K562 (cell line): Measurements from ENCODE around the gene CST3. TPM values are rescaled to one million over a fixed set of nuclear protein-coding genes. Genes with fewer than 3 reads are reported as not detected.

Source experiments
- ATAC-seq: fragments of 200-7000 bp; cut with Tn5 transposase; 3 replicates; pipeline ENCODE4 v1.9.1; 2020; ENCODE audit warnings: moderate library complexity
- BruUV-seq: library from RNA; stranded (reverse); fragments of 400-500 nt; replicated peaks from 2 replicates; lab custom pipeline; 2021; lab: Mats Ljungman, UMichigan
- CTCF ChIA-PET: fragments of 300-600 bp; formaldehyde crosslinking; extraction: SDS; loops from one replicate; lab custom pipeline; 2021; ENCODE audit warnings: low intra/inter-chr PET ratio; lab: Yijun Ruan, JAX
- POLR2A ChIA-PET: fragments of 300-600, 350-650 bp; sonication (Branson Sonifier 250); formaldehyde crosslinking; extraction: SDS; loops from one replicate; lab custom pipeline; 2021; ENCODE audit warnings: antibody characterized with exemption, inconsistent platforms; lab: Yijun Ruan, JAX
- DNase-seq, 4 experiments: peaks; one replicate each; pipeline versions ENCODE4 v3.0.0 to v3.0.0-alpha.2; 2011 to 2018; ENCODE audit warnings: low spot score in 3 of 4, mixed read lengths in 3 of 4; ENCODE audit errors: extremely low read depth in 1 of 4
- FAIRE-seq: peaks from 2 replicates; lab custom pipeline; 2011; peaks lifted over from hg19 to GRCh38; lab: Jason Lieb, UNC
- H2AFZ ChIP-seq: 2 replicates; pipeline ENCODE4 v1.6.0; 2011; ENCODE audit warnings: low read depth, low read length, control low read depth, inconsistent platforms
- H3K27ac ChIP-seq: fragments of 200-600 bp; 3 replicates; pipeline ENCODE4 v1.8.0; 2011; ENCODE audit warnings: low read depth, mild to moderate bottlenecking, control low read depth, inconsistent platforms, low read length, moderate library complexity, mixed read lengths; ENCODE audit errors: extremely low read depth
- H3K27me3 ChIP-seq, 2 experiments: fragments of 300-600 bp in 1 of 2; 2 replicates in 1 of 2; 3 replicates in 1 of 2; pipeline versions ENCODE4 v1.6.0 to v1.8.0; 2011; ENCODE audit warnings: inconsistent platforms in 2 of 2, low read length in 2 of 2, mild to moderate bottlenecking in 1 of 2, mixed read lengths in 1 of 2, moderate library complexity in 1 of 2; ENCODE audit not compliant: control insufficient read depth in 2 of 2, insufficient read depth in 2 of 2
- H3K36me3 ChIP-seq: fragments of 300-600 bp; 3 replicates; pipeline ENCODE4 v1.8.0; 2011; ENCODE audit warnings: mild to moderate bottlenecking, low read length, inconsistent platforms; ENCODE audit not compliant: control insufficient read depth, insufficient read depth
- H3K4me1 ChIP-seq, 2 experiments: fragments of 200-600 bp in 1 of 2; replicated peaks in 1 of 2; 2 replicates in 1 of 2; 3 replicates in 1 of 2; pipeline versions ENCODE4 v1.5.1 to v1.8.0; 2011; ENCODE audit warnings: inconsistent platforms in 2 of 2, low read length in 2 of 2, mild to moderate bottlenecking in 1 of 2, mixed read lengths in 1 of 2, moderate library complexity in 1 of 2; ENCODE audit not compliant: control insufficient read depth in 2 of 2, insufficient read depth in 2 of 2
- H3K4me2 ChIP-seq: 2 replicates; pipeline ENCODE4 v1.6.1; 2011; ENCODE audit warnings: low read length, control low read depth, inconsistent platforms, mixed read lengths; ENCODE audit not compliant: insufficient read depth
- H3K4me3 ChIP-seq: fragments of 200-600 bp; sonication (generic), shearing (Covaris generic); 2 replicates; pipeline ENCODE4 v1.5.1; 2016; ENCODE audit warnings: control low read depth, inconsistent platforms
- H3K79me2 ChIP-seq: fragments of 200-600 bp; 3 replicates; pipeline ENCODE4 v1.8.0; 2011; ENCODE audit warnings: low read length, inconsistent platforms; ENCODE audit not compliant: control insufficient read depth, insufficient read depth
- H3K9ac ChIP-seq, 2 experiments: 2 replicates each; pipeline versions ENCODE4 v1.6.0 to v1.6.1; 2011; ENCODE audit warnings: low read depth in 2 of 2, low read length in 2 of 2, control low read depth in 1 of 2, inconsistent platforms in 1 of 2, mild to moderate bottlenecking in 1 of 2, mixed read lengths in 1 of 2; ENCODE audit not compliant: insufficient read depth in 1 of 2
- H3K9me1 ChIP-seq: one replicate; pipeline ENCODE4 v1.6.0; 2011; ENCODE audit warnings: inconsistent platforms, mild to moderate bottlenecking, low read length, moderate library complexity; ENCODE audit not compliant: control insufficient read depth, insufficient read depth
- H3K9me3 ChIP-seq: replicated peaks from 2 replicates; pipeline ENCODE4 v1.5.1; 2011; ENCODE audit warnings: low read depth, low read length, inconsistent platforms; ENCODE audit not compliant: control insufficient read depth, insufficient read depth
- H4K20me1 ChIP-seq: replicated peaks from 2 replicates; pipeline ENCODE4 v1.6.1; 2011; ENCODE audit warnings: low read length, inconsistent platforms, mixed read lengths; ENCODE audit not compliant: control insufficient read depth, insufficient read depth
- BACH1 ChIP-seq: fragments of 200-800 bp; sonication (Bioruptor generic); IDR thresholded peaks from 2 replicates; pipeline ENCODE4 v1.6.1; 2016; ENCODE audit warnings: missing genetic modification characterization, missing compliant biosample characterization
- CC2D1A ChIP-seq: fragments of 450-650 bp; IDR thresholded peaks from 2 replicates; pipeline ENCODE4 v1.6.1; 2017; ENCODE audit warnings: mild to moderate bottlenecking
- CGGBP1 ChIP-seq: fragments of 250-450 bp; sonication (Bioruptor Pico); IDR thresholded peaks from 2 replicates; pipeline ENCODE4 v1.9.0; 2021; ENCODE audit warnings: mild to moderate bottlenecking
- CHCHD3 ChIP-seq: fragments of 250-450 bp; sonication (Bioruptor Pico); IDR thresholded peaks from 2 replicates; pipeline ENCODE4 v2.1.2; 2022; ENCODE audit warnings: mild to moderate bottlenecking
- HES1 ChIP-seq: fragments of 450-650 bp; IDR thresholded peaks from 2 replicates; pipeline ENCODE4 v1.6.1; 2016; ENCODE audit warnings: low read depth, mild to moderate bottlenecking, moderate library complexity
- HMG20A ChIP-seq: fragments of 450-650 bp; formaldehyde crosslinking; conservative IDR thresholded peaks from 2 replicates; pipeline ENCODE4 v1.4.0; 2020; ENCODE audit warnings: mild to moderate bottlenecking, mixed read lengths
- SMARCB1 ChIP-seq: IDR thresholded peaks from 2 replicates; pipeline ENCODE4 v1.6.1; 2011; ENCODE audit warnings: improper control_type of control experiment, low read depth; ENCODE audit not compliant: insufficient read length
- SNRNP70 ChIP-seq: fragments of 200-400 bp; formaldehyde crosslinking; optimal IDR thresholded peaks from 2 replicates; pipeline ENCODE3; 2017; ENCODE audit warnings: low read depth, low read length
- TCF7L2 ChIP-seq: fragments of 150-350 bp; IDR thresholded peaks from 2 replicates; pipeline ENCODE4 v1.6.1; 2016; ENCODE audit warnings: low read depth, mild to moderate bottlenecking, low read length, moderate library complexity
- TEAD1 ChIP-seq, 2 experiments: fragments of 450-650 bp in 1 of 2; sonication (generic) in 1 of 2; formaldehyde crosslinking; IDR thresholded peaks; 2 replicates each; pipeline versions ENCODE4 v1.4.0 to v1.8.0; 2020 to 2022; ENCODE audit warnings: mild to moderate bottlenecking in 2 of 2, missing genetic modification reagents in 1 of 2
- TOE1 ChIP-seq, 2 experiments: fragments of 450-650 bp in 1 of 2; sonication (generic) in 1 of 2; formaldehyde crosslinking in 1 of 2; IDR thresholded peaks; 2 replicates each; pipeline versions ENCODE4 v1.7.1 to v1.8.0; 2016 to 2022; ENCODE audit warnings: borderline replicate concordance in 2 of 2, mild to moderate bottlenecking in 2 of 2, antibody characterized with exemption in 1 of 2, inconsistent platforms in 1 of 2, low read depth in 1 of 2, missing genetic modification reagents in 1 of 2, moderate library complexity in 1 of 2
- ZBTB12 ChIP-seq: fragments of 250-450 bp; sonication (Bioruptor Pico); IDR thresholded peaks from 2 replicates; pipeline ENCODE4 v1.4.0; 2020
- ZBTB49 ChIP-seq: sonication (generic); formaldehyde crosslinking; IDR thresholded peaks from 2 replicates; pipeline ENCODE4 v1.8.0; 2022; ENCODE audit warnings: missing genetic modification reagents, mild to moderate bottlenecking, borderline replicate concordance
- ZNF184 ChIP-seq: sonication (generic); formaldehyde crosslinking; IDR thresholded peaks from 2 replicates; pipeline ENCODE4 v1.5.0; 2020; ENCODE audit warnings: missing genetic modification reagents
- ZNF583 ChIP-seq: fragments of 250-450 bp; sonication (Bioruptor Pico); IDR thresholded peaks from 2 replicates; pipeline ENCODE4 v1.4.0; 2020
- WGBS: fragments of 100-300 bp; shearing (Covaris generic); methylation state at CpG from one replicate; pipeline ENCODE4 v1.1.6; 2016; ENCODE audit warnings: low coverage, mixed read lengths; ENCODE audit not compliant: insufficient coverage; ENCODE audit errors: missing lambda C conversion rate; 5-methylcytosine and 5-hydroxymethylcytosine counted together
- in situ Hi-C: fragments of 300-500 bp; cut with MboI; formaldehyde crosslinking; loops from 4 replicates; pipeline ENCODE4 v1.15.0; 2018; ENCODE audit warnings: inconsistent platforms, mixed read lengths
- intact Hi-C: fragments of 100-400 bp; cut with micrococcal nuclease; formaldehyde crosslinking; loops from 2 replicates; pipeline ENCODE4 v1.14.2; 2022
- polyA plus RNA-seq, 8 experiments: library from polyadenylated mRNA; depleted of rRNA in 4 of 8; stranded (reverse) in 5 of 8; unstranded in 3 of 8; fragments of >200 nt; fragmentation: Nextera tagmentation in 2 of 8; fragmentation: Illumina TruSeq in 1 of 8; extraction: Ambion mirVana in 2 of 8; extraction: Trizol in 1 of 8; gene quantifications; 2 replicates each; pipeline versions ENCODE4 v1.2.1 to v1.2.3, GENCODE V29; 2011 to 2014; ENCODE audit warnings: inconsistent platforms in 1 of 8, missing spikeins in 1 of 8
- total RNA-seq, 7 experiments: library from RNA; depleted of rRNA in 6 of 7; stranded (reverse); fragments of >200 nt in 6 of 7; fragmentation: Illumina TruSeq in 2 of 7; extraction: Trizol in 2 of 7; gene quantifications; 2 replicates each; pipeline versions ENCODE4 v1.2.1 to v1.2.3, GENCODE V29; 2011 to 2021; ENCODE audit warnings: low replicate concordance in 1 of 7

Gene CST3
- total and polyA plus RNA-seq, 9 of the 15 experiments (the other 6 are each of a cell fraction or from before 2014, with no cell fraction given), result 8.7 to 113 (median 48.5) TPM

- TF ChIP-seq TCF7L2, result no peak
- TF ChIP-seq CGGBP1, result no peak
Observed at GRCh38 chr20:23640018-23640601, 2.4 kb upstream of the CST3 start (continued).

- no peak overlapping the region for H3K9ac ChIP-seq
- no peak overlapping the region for H3K27ac ChIP-seq
- H3K36me3 ChIP-seq, result peaks cover 6% of the 10 kb centered on the region; the same call in 1 of the 3 replicates
- WGBS, result 54% methylated on average over 4 of the region's 8 CpGs
- ChIA-PET CTCF (no interaction called here), POLR2A (no interaction called here)
- H3K27me3 ChIP-seq, result no peaks in the 10 kb centered on the region
- H3K4me1 ChIP-seq, result peaks cover 6 to 20% of the 10 kb centered on the region in 2 experiments; a peak in 4 of 5 replicates
- H3K4me3 ChIP-seq, result no peak overlapping the region
- no peaks in the 10 kb centered on the region for H3K9me3 ChIP-seq
- no peak for FAIRE-seq
- H3K79me2 ChIP-seq, result peaks cover 16% of the 10 kb centered on the region
- H3K4me2 ChIP-seq, result no peak overlapping the region
- DNase-seq, result no peak
- no TSS peak for BruUV-seq
- no peak overlapping the region for H2AFZ ChIP-seq
- in situ Hi-C loops, result no loop called here
- intact Hi-C loops, result no loop called here
- H3K9me1 ChIP-seq, result no peaks in the 10 kb centered on the region
- ATAC-seq, result no peak
- H4K20me1 ChIP-seq, result no peaks in the 10 kb centered on the region
- no peak for TF ChIP-seq HES1
- TF ChIP-seq CC2D1A, result no peak
- no peak for TF ChIP-seq BACH1
- TF ChIP-seq CHCHD3 (CRISPR knock-in tag), result no peak
- TF ChIP-seq SNRNP70, result no peak
- TF ChIP-seq ZNF184 (CRISPR knock-in tag), result no peak
- TF ChIP-seq TEAD1 (CRISPR knock-in tag; IDR thresholded peaks at IDR 0.05), result no peak
- TF ChIP-seq TOE1 (IDR thresholded peaks at IDR 0.05; ENCODE audit: borderline replicate concordance), result no peak
- no peak for TF ChIP-seq TOE1 (CRISPR knock-in tag; IDR thresholded peaks at IDR 0.05; ENCODE audit: borderline replicate concordance, low read depth)
- TF ChIP-seq ZNF583, result no peak
- no peak for TF ChIP-seq ZBTB49
- TF ChIP-seq SMARCB1, result no peak
- TF ChIP-seq ZBTB12 (CRISPR knock-in tag), result no peak
- TF ChIP-seq HMG20A (CRISPR knock-in tag), result no peak
Observed at GRCh38 chr20:23639490-23639958, 1.8 kb upstream of the CST3 start.
